ENCODE results near the gene EBF3.

EBF3 gene

DNA sequence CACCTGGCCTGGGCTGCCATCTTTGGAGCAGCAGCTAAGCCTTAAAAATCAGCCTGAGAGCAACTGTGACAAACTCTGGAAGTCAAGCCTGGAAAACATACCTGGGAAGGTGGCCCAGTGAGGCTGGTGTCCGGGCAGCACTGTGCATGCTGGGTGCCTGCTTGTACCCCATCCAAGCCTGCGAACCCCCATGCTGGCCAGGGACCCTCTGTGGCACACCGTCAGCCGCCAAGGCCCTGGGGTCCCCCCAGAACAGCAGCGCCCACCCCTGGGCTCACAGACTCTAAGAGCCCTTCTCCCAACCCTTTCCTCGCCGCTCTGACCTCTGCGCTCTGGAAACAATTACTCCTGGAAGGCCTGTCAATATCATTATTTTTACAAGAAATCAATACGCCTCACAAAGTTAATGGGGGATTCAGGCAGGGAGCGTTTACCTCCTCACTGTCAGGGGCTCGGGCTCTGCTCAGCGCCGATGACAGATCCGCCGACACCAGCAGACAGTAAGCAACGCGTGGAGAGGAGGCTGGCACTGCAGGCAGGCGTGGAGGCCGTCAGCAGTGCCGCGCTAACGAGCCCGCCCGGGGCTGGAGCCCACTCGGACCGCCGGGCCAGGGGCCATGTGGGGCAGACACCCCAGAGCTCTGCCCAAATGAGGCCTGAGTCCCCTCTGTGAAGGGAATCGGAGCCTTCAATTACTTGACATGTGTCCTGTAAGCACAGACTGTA is 54.4 kb downstream of the EBF3 start:
- TF ChIP-seq, protein P1, sequence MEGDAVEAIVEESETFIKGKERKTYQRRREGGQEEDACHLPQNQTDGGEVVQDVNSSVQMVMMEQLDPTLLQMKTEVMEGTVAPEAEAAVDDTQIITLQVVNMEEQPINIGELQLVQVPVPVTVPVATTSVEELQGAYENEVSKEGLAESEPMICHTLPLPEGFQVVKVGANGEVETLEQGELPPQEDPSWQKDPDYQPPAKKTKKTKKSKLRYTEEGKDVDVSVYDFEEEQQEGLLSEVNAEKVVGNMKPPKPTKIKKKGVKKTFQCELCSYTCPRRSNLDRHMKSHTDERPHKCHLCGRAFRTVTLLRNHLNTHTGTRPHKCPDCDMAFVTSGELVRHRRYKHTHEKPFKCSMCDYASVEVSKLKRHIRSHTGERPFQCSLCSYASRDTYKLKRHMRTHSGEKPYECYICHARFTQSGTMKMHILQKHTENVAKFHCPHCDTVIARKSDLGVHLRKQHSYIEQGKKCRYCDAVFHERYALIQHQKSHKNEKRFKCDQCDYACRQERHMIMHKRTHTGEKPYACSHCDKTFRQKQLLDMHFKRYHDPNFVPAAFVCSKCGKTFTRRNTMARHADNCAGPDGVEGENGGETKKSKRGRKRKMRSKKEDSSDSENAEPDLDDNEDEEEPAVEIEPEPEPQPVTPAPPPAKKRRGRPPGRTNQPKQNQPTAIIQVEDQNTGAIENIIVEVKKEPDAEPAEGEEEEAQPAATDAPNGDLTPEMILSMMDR (conservative IDR thresholded peaks at IDR 0.05; ENCODE audit: low read depth) = no peak
- DNase-seq (ENCODE audit: low spot score) = no peak
- no peak overlapping the region for H3K27ac ChIP-seq
- POLR2A ChIA-PET (ENCODE audit: low non-redundant PET) = no interaction called here
- CTCF ChIA-PET = no interaction called here

DNA sequence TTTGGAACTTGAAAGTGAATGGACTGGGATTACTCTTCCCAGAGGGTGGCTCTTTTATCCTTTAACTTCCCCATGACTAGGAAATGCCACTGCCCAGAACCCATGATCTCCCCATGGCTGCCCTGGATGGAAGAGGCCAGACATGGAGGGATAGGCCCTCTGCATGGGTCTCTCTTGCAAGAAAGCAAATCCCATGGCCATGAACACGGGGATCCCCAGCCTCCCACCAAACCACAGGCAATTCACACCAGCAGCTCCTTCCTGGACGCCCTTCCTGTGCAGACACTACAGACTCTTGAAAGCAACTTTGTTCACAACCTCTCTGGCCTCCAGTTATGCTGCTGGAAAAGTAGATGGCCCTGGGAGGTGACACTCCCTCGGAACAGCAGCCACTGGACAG is 55.0 kb downstream of the EBF3 start:
- DNase-seq (ENCODE audit: low spot score) = no peak
- ChIA-PET CTCF (no interaction called here), POLR2A (ENCODE audit: low non-redundant PET) (no interaction called here)
- no peak overlapping the region for H3K27ac ChIP-seq
- TF ChIP-seq, protein P1 (conservative IDR thresholded peaks at IDR 0.05; ENCODE audit: low read depth) = no peak

DNA sequence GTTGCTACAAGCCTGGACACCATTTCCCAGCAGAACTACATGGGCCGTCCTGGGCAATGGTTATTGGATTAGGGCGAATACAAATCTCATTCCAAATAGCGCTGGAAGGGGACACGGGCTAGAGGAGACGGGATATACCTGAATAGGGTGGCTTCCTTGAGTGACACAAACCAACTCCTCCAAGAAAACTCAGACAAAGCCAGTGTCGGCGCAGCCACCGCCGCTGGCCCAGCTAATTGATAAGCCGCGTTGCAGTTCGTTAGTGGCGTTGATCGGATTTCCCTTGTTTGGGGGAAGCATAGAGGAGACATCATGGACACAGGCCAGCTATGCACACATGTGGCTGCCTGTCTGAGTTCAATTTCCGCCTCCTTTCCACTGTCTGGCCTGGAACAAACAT is 55.7 kb downstream of the EBF3 start:
- TF ChIP-seq, protein P1 (conservative IDR thresholded peaks at IDR 0.05; ENCODE audit: low read depth) = no peak
- POLR2A ChIA-PET (ENCODE audit: low non-redundant PET) = no interaction called here
- CTCF ChIA-PET = no interaction called here
- DNase-seq (ENCODE audit: low spot score) = no peak
- H3K27ac ChIP-seq = no peak overlapping the region

DNA sequence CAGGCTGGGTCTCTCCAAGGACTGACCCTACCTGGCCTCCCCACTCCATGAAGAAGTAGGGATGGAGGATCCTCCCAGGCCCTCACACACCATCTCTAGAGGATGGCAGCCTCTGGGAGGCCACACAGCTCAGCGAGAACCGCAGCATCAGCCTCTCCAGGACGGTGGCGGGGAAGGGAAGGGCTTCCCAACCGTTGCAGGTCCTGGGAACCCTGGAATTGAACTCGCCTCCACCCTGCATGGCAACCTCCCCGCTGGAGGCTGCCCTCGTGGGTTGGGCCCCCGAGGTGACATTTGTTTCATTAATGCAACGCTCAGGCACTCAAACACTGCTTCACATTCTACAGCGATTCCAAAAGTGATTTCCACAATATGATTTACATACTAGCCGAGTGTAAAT is 58.5 kb downstream of the EBF3 start:
- ChIA-PET POLR2A (ENCODE audit: low non-redundant PET) (no interaction called here), CTCF (no interaction called here)
- TF ChIP-seq, protein P1 (conservative IDR thresholded peaks at IDR 0.05; ENCODE audit: low read depth) = no peak
- no peak for DNase-seq (ENCODE audit: low spot score)
- no peak overlapping the region for H3K27ac ChIP-seq

DNA sequence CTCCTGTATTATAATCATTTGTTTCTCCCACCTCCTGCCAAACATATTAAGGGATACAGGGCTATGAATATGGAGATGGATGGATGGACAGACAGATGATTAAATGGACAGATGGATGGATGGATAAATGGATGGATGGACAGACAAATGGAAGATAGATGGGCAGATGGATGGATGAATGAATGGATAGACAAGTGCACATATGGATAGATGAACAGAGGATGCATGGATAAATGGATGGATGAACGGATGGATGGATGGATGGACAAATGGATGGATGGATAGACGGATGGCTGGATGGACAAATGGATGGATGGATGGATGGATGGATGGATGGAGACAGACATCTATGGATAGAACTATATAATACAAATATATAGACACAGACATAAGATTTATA is 59.8 kb downstream of the EBF3 start:
- no peak overlapping the region for H3K27ac ChIP-seq
- CTCF ChIA-PET = no interaction called here
- TF ChIP-seq, protein P1 (conservative IDR thresholded peaks at IDR 0.05; ENCODE audit: low read depth) = no peak
- POLR2A ChIA-PET (ENCODE audit: low non-redundant PET) = no interaction called here
- no peak for DNase-seq (ENCODE audit: low spot score)

DNA sequence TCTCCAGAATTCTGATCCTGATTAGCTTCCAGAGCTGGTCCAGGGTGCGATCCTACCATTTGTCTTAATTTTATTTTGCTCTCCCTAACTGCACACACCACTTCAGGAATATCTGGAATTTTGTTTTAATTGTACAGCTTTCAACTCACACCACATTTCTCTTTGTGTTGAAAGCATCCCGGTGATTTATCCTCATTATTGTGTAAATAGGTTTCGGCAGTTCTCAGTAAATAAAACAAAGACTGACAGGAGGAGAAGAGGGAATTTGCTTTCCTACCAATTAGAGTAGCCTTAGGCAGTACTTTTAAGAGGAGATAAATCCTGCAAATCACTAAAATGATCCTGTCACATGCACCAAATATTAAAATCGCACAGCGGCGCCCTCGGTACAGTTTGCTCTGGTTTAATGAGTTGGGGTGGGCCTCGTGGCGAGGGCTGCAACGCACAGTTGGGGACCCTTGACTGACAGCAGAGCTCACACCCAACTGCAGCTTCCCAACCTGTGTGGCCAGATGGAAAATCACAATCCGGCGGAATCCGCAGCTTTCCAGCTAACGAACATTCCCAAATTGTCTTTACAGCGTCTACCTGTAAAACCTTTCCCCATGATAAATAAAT is 62.6 kb downstream of the EBF3 start:
- ChIA-PET CTCF (no interaction called here), POLR2A (ENCODE audit: low non-redundant PET) (no interaction called here)
- DNase-seq (ENCODE audit: low spot score) = no peak
- H3K27ac ChIP-seq = no peak overlapping the region
- TF ChIP-seq, protein P1 (conservative IDR thresholded peaks at IDR 0.05; ENCODE audit: low read depth) = no peak
